ENCODE results near the gene IWS1.

IWS1 gene

GRCh38 chr2:127526132-127527000 is at the start of gene IWS1:
Gene IWS1, minus strand, starts transcription at chr2:127526489. Its CDS starts 281 bp downstream, at chr2:127526208.
- ChIA-PET POLR2A (ENCODE audit: low non-redundant PET) (interaction anchor here (0.7 to 1.2 kb wide), 2 partner anchors 11 to 21 kb away, joined by 3 to 4 read pairs; no protein-coding TSS in a partner anchor), CTCF (interaction anchor here (1.2 kb wide), 1 partner anchor 124 kb away, joined by 6 read pairs; no protein-coding TSS in a partner anchor)
- H3K27ac ChIP-seq = peak within 1 kb of the TSS; percentile 93
- peak; percentile 95 for DNase-seq (ENCODE audit: low spot score)
- TF ChIP-seq CTCF (conservative IDR thresholded peaks at IDR 0.05; ENCODE audit: low read depth) = no peak

GRCh38 chr2:127575941-127576432 is 49.7 kb upstream of the IWS1 start:
- CTCF ChIA-PET = interaction anchor here (0.6 to 0.9 kb wide), 2 partner anchors 15 to 73 kb away, joined by 3 to 6 read pairs; no protein-coding TSS in a partner anchor
- POLR2A ChIA-PET (ENCODE audit: low non-redundant PET) = no interaction called here

GRCh38 chr2:127575185-127575765 is 49.0 kb upstream of the IWS1 start:
- H3K27ac ChIP-seq = no peak overlapping the region
- TF ChIP-seq CTCF (conservative IDR thresholded peaks at IDR 0.05; ENCODE audit: low read depth) = no peak
- no peak for DNase-seq (ENCODE audit: low spot score)
- ChIA-PET POLR2A (ENCODE audit: low non-redundant PET) (no interaction called here), CTCF (interaction anchor here (0.6 to 0.9 kb wide), 2 partner anchors 16 to 74 kb away, joined by 3 to 6 read pairs; no protein-coding TSS in a partner anchor)

More at GRCh38 chr2:127575941-127576432, 49.7 kb upstream of the IWS1 start:
- DNase-seq (ENCODE audit: low spot score) = no peak
- TF ChIP-seq CTCF (conservative IDR thresholded peaks at IDR 0.05; ENCODE audit: low read depth) = no peak
- H3K27ac ChIP-seq = no peak overlapping the region

- ChIA-PET CTCF (no interaction called here), POLR2A (ENCODE audit: low non-redundant PET) (no interaction called here)
- TF ChIP-seq CTCF (conservative IDR thresholded peaks at IDR 0.05; ENCODE audit: low read depth) = no peak
- no peak for DNase-seq (ENCODE audit: low spot score)
- H3K27ac ChIP-seq = no peak overlapping the region
These were observed 48.4 kb upstream of the IWS1 start for GRCh38 chr2:127574656-127575055.

GRCh38 chr2:127573771-127574170 is 47.5 kb upstream of the IWS1 start:
- CTCF ChIA-PET = no interaction called here
- POLR2A ChIA-PET (ENCODE audit: low non-redundant PET) = no interaction called here
- no peak overlapping the region for H3K27ac ChIP-seq
- no peak for TF ChIP-seq CTCF (conservative IDR thresholded peaks at IDR 0.05; ENCODE audit: low read depth)
- DNase-seq (ENCODE audit: low spot score) = no peak

- no peak for TF ChIP-seq CTCF (conservative IDR thresholded peaks at IDR 0.05; ENCODE audit: low read depth)
- DNase-seq (ENCODE audit: low spot score) = no peak
- ChIA-PET CTCF (interaction anchor here (0.6 kb wide), 1 partner anchor 29 kb away, joined by 3 read pairs; no protein-coding TSS in a partner anchor), POLR2A (ENCODE audit: low non-redundant PET) (no interaction called here)
- no peak overlapping the region for H3K27ac ChIP-seq
These were observed 47.0 kb upstream of the IWS1 start for GRCh38 chr2:127573298-127573697.

Data from RWPE1 (cell line).